GM19463 (cell line): ENCODE data around the gene RBCK1.

Source experiments
- ATAC-seq: cut with Tn5 transposase; IDR thresholded peaks from one replicate; pipeline ENCODE4 v1.9.1; 2021; ENCODE audit warnings: mild to moderate bottlenecking, moderate library complexity; ENCODE audit not compliant: unreplicated experiment

The RBCK1 gene

GRCh38 chr20:416950-417800 is 9.1 kb downstream of the RBCK1 start:
- no peak for ATAC-seq

- no peak for ATAC-seq
Observed at GRCh38 chr20:417801-418342, 9.8 kb downstream of the RBCK1 start.

- ATAC-seq, result no peak
Observed at GRCh38 chr20:418858-419365, 10.8 kb downstream of the RBCK1 start.

GRCh38 chr20:419556-420165 is 11.6 kb downstream of the RBCK1 start:
- ATAC-seq, result no peak

- no peak for ATAC-seq
Observed at GRCh38 chr20:420166-420620, 12.1 kb downstream of the RBCK1 start.

GRCh38 chr20:420721-421574 is 12.8 kb downstream of the RBCK1 start:
- ATAC-seq, result no peak

- no peak for ATAC-seq
Observed at GRCh38 chr20:421685-422250, 13.7 kb downstream of the RBCK1 start.

GRCh38 chr20:426566-426965 is 18.5 kb downstream of the RBCK1 start:
- no peak for ATAC-seq

GRCh38 chr20:427401-427800 is 19.3 kb downstream of the RBCK1 start:
- no peak for ATAC-seq

GRCh38 chr20:427849-428657 is 20.0 kb downstream of the RBCK1 start:
- no peak for ATAC-seq

- no peak for ATAC-seq
Observed at GRCh38 chr20:428658-429200, 20.6 kb downstream of the RBCK1 start.

- ATAC-seq, result no peak
Observed at GRCh38 chr20:430091-430999, 22.2 kb downstream of the RBCK1 start.

GRCh38 chr20:431012-431904 is 23.2 kb downstream of the RBCK1 start:
- no peak for ATAC-seq

GRCh38 chr20:432208-432607 is 24.1 kb downstream of the RBCK1 start:
- no peak for ATAC-seq

- no peak for ATAC-seq
Observed at GRCh38 chr20:432677-433299, 24.7 kb downstream of the RBCK1 start.

- peak; percentile 90 for ATAC-seq
Observed at GRCh38 chr20:433300-433975, 25.3 kb downstream of the RBCK1 start.
